H1 (cell line): ENCODE measurements around the gene MMP12. TPM values are rescaled to one million over a fixed set of nuclear protein-coding genes. Genes with fewer than 3 reads are reported as not detected.

Source experiments
- CTCF ChIA-PET: fragments of 300-600 bp; sonication (Branson Sonifier 250); formaldehyde crosslinking; loops from one replicate; lab custom pipeline; 2021; ENCODE audit not compliant: partially characterized antibody; lab: Charles Lee
- POLR2A ChIA-PET: fragments of 300-600 bp; sonication (Branson Sonifier 250); formaldehyde crosslinking; loops from one replicate; lab custom pipeline; 2021; ENCODE audit warnings: inconsistent platforms; ENCODE audit not compliant: partially characterized antibody; lab: Charles Lee
- DNase-seq, 2 experiments: peaks; one replicate each; pipeline versions ENCODE4 v3.0.0 to v3.0.0-alpha.2; 2010 to 2022; ENCODE audit warnings: low spot score in 2 of 2, low read depth in 1 of 2, mixed read lengths in 1 of 2
- FAIRE-seq: peaks from 2 replicates; lab custom pipeline; 2011; peaks lifted over from hg19 to GRCh38; lab: Jason Lieb, UNC
- H2AFZ ChIP-seq: 2 replicates; pipeline ENCODE4 v1.8.1; 2012; ENCODE audit warnings: low read length, inconsistent platforms
- H2AK5ac ChIP-seq: 2 replicates; pipeline ENCODE4 v1.6.1; 2013; ENCODE audit warnings: low read depth, low read length
- H2BK120ac ChIP-seq: replicated peaks from 2 replicates; pipeline ENCODE3; 2013; ENCODE audit warnings: low read depth, low read length, inconsistent platforms
- H2BK12ac ChIP-seq: 2 replicates; pipeline ENCODE4 v1.6.1; 2013; ENCODE audit warnings: low read depth, low read length
- H2BK15ac ChIP-seq: 2 replicates; pipeline ENCODE4 v1.6.1; 2013; ENCODE audit warnings: low read length
- H2BK20ac ChIP-seq: 2 replicates; pipeline ENCODE4 v1.6.1; 2013; ENCODE audit warnings: low read length
- H2BK5ac ChIP-seq: 2 replicates; pipeline ENCODE4 v1.6.1; 2013; ENCODE audit warnings: low read depth, low read length
- H3K14ac ChIP-seq: 2 replicates; pipeline ENCODE4 v1.6.1; 2013; ENCODE audit warnings: inconsistent platforms; ENCODE audit not compliant: insufficient read length
- H3K18ac ChIP-seq: 2 replicates; pipeline ENCODE4 v1.6.1; 2013; ENCODE audit warnings: low read length; ENCODE audit errors: extremely low read depth
- H3K23ac ChIP-seq: 2 replicates; pipeline ENCODE4 v1.6.1; 2013; ENCODE audit warnings: inconsistent platforms; ENCODE audit not compliant: insufficient read length
- H3K23me2 ChIP-seq: 2 replicates; pipeline ENCODE4 v1.6.1; 2013; ENCODE audit warnings: low read depth, low read length
- H3K27ac ChIP-seq: 2 replicates; pipeline ENCODE4 v1.6.1; 2011; ENCODE audit warnings: low read depth, low read length, inconsistent platforms
- H3K27me3 ChIP-seq, 4 experiments: replicated peaks in 1 of 4; 1 replicate in 1 of 4; 2 replicates in 3 of 4; pipeline versions ENCODE4 v1.6.1 to v1.8.1; 2011 to 2013; ENCODE audit warnings: low read length in 3 of 4, mild to moderate bottlenecking in 3 of 4, inconsistent platforms in 2 of 4, mixed read lengths in 2 of 4, moderate library complexity in 1 of 4; ENCODE audit not compliant: control insufficient read depth in 3 of 4, insufficient read depth in 3 of 4; ENCODE audit errors: extremely low read depth in 1 of 4
- H3K36me3 ChIP-seq, 4 experiments: 2 replicates each; pipeline versions ENCODE4 v1.6.1 to v1.8.1; 2011 to 2013; ENCODE audit warnings: mild to moderate bottlenecking in 4 of 4, low read length in 3 of 4, moderate library complexity in 2 of 4, control low read depth in 1 of 4, inconsistent platforms in 1 of 4; ENCODE audit not compliant: insufficient read depth in 4 of 4, control insufficient read depth in 2 of 4
- H3K4ac ChIP-seq: replicated peaks from 2 replicates; pipeline ENCODE3; 2013; ENCODE audit warnings: low read length, low read depth, mixed read lengths, inconsistent platforms; ENCODE audit not compliant: insufficient read length
- H3K4me1 ChIP-seq, 4 experiments: replicated peaks in 1 of 4; 1 replicate in 1 of 4; 2 replicates in 3 of 4; pipeline versions ENCODE4 v1.6.1 to v1.8.1; 2011 to 2013; ENCODE audit warnings: low read length in 3 of 4, inconsistent platforms in 2 of 4, mixed read lengths in 1 of 4; ENCODE audit not compliant: insufficient read depth in 4 of 4, control insufficient read depth in 3 of 4
- H3K4me2 ChIP-seq, 2 experiments: 2 replicates each; pipeline versions ENCODE4 v1.6.1 to v1.8.1; 2011 to 2013; ENCODE audit warnings: low read depth in 2 of 2, low read length in 2 of 2, control low read depth in 1 of 2, inconsistent platforms in 1 of 2, mild to moderate bottlenecking in 1 of 2; ENCODE audit not compliant: insufficient read depth in 1 of 2
- H3K4me3 ChIP-seq, 4 experiments: fragments of 200-600, 300-600 bp in 1 of 4; sonication (generic), shearing (Covaris generic), sonication (Bioruptor Twin) in 1 of 4; 2 replicates each; pipeline versions ENCODE4 v1.5.1 to v1.8.1; 2011 to 2016; ENCODE audit warnings: low read length in 4 of 4, low read depth in 3 of 4, control low read depth in 2 of 4, inconsistent platforms in 2 of 4, mild to moderate bottlenecking in 2 of 4, mixed read lengths in 1 of 4, moderate library complexity in 1 of 4; ENCODE audit not compliant: insufficient read depth in 2 of 4; ENCODE audit errors: extremely low read depth in 1 of 4
- H3K56ac ChIP-seq: replicated peaks from 2 replicates; pipeline ENCODE3; 2013; ENCODE audit warnings: low read depth, mild to moderate bottlenecking, mixed read lengths, low read length, inconsistent platforms; ENCODE audit not compliant: insufficient read length
- H3K79me1 ChIP-seq: 2 replicates; pipeline ENCODE4 v1.6.1; 2013; ENCODE audit warnings: low read depth, low read length, control low read depth
- H3K79me2 ChIP-seq, 2 experiments: 2 replicates each; pipeline versions ENCODE4 v1.6.1 to v1.8.1; 2012 to 2013; ENCODE audit warnings: low read length in 2 of 2, mild to moderate bottlenecking in 2 of 2, inconsistent platforms in 1 of 2; ENCODE audit not compliant: insufficient read depth in 2 of 2, control insufficient read depth in 1 of 2
- H3K9ac ChIP-seq, 4 experiments: replicated peaks in 1 of 4; 1 replicate in 1 of 4; 2 replicates in 3 of 4; pipeline versions ENCODE4 v1.6.1 to v1.8.1; 2011 to 2013; ENCODE audit warnings: low read depth in 3 of 4, low read length in 3 of 4, control low read depth in 2 of 4, mild to moderate bottlenecking in 2 of 4, moderate library complexity in 2 of 4, inconsistent platforms in 1 of 4; ENCODE audit errors: extremely low read depth in 1 of 4
- H3K9me3 ChIP-seq, 2 experiments: 2 replicates each; pipeline versions ENCODE4 v1.6.1 to v1.8.1; 2012 to 2013; ENCODE audit warnings: mild to moderate bottlenecking in 2 of 2, moderate library complexity in 2 of 2, control low read depth in 1 of 2, inconsistent platforms in 1 of 2, low read depth in 1 of 2, low read length in 1 of 2, mixed read lengths in 1 of 2; ENCODE audit not compliant: insufficient read depth in 2 of 2
- H4K20me1 ChIP-seq, 2 experiments: replicated peaks in 1 of 2; 2 replicates each; pipeline versions ENCODE3 to v1.8.1; 2011 to 2013; ENCODE audit warnings: inconsistent platforms in 2 of 2, low read length in 2 of 2, mild to moderate bottlenecking in 1 of 2; ENCODE audit not compliant: insufficient read depth in 2 of 2, control insufficient read depth in 1 of 2
- H4K5ac ChIP-seq: 2 replicates; pipeline ENCODE4 v1.6.1; 2013; ENCODE audit warnings: low read length, low read depth, mixed read lengths, inconsistent platforms; ENCODE audit not compliant: insufficient read length
- H4K8ac ChIP-seq: 2 replicates; pipeline ENCODE4 v1.8.0; 2013; ENCODE audit warnings: mild to moderate bottlenecking, moderate library complexity, low read length, inconsistent platforms; ENCODE audit not compliant: insufficient read depth; ENCODE audit errors: extremely low read depth
- H4K91ac ChIP-seq: replicated peaks from 2 replicates; pipeline ENCODE3; 2013; ENCODE audit warnings: low read length, mixed read lengths, inconsistent platforms; ENCODE audit not compliant: insufficient read length
- CHD1 ChIP-seq: IDR thresholded peaks from 2 replicates; pipeline ENCODE4 v1.6.1; 2012; ENCODE audit warnings: low read depth, low read length, improper control_type of control experiment
- CTCF ChIP-seq, 3 experiments: IDR thresholded peaks; 1 replicate in 2 of 3; 2 replicates in 1 of 3; pipeline versions ENCODE4 v1.5.1 to v1.6.1; 2011; ENCODE audit warnings: low read length in 3 of 3, mild to moderate bottlenecking in 3 of 3, inconsistent platforms in 2 of 3, low read depth in 1 of 3, moderate library complexity in 1 of 3; ENCODE audit not compliant: insufficient read depth in 1 of 3; ENCODE audit errors: control extremely low read depth in 1 of 3
- EP300 ChIP-seq, 2 experiments: IDR thresholded peaks; 1 replicate in 1 of 2; 2 replicates in 1 of 2; pipeline ENCODE4 v1.6.1; 2011 to 2012; ENCODE audit warnings: low read depth in 2 of 2, low read length in 2 of 2, mild to moderate bottlenecking in 2 of 2, borderline replicate concordance in 1 of 2, inconsistent platforms in 1 of 2, moderate library complexity in 1 of 2
- FOSL1 ChIP-seq: IDR thresholded peaks from 2 replicates; pipeline ENCODE4 v1.6.1; 2011; ENCODE audit warnings: mild to moderate bottlenecking, low read depth, low read length, moderate library complexity; ENCODE audit not compliant: insufficient read depth
- KDM5A ChIP-seq: fragments of 200-600 bp; IDR thresholded peaks from 2 replicates; pipeline ENCODE4 v1.7.1; 2012; ENCODE audit warnings: mild to moderate bottlenecking, low read length, inconsistent platforms, mixed read lengths
- NRF1 ChIP-seq: IDR thresholded peaks from 2 replicates; pipeline ENCODE4 v1.6.1; 2011; ENCODE audit warnings: mild to moderate bottlenecking, low read depth, low read length, improper control_type of control experiment
- RXRA ChIP-seq: IDR thresholded peaks from 2 replicates; pipeline ENCODE4 v1.6.1; 2011; ENCODE audit warnings: low read depth, mild to moderate bottlenecking, low read length, moderate library complexity; ENCODE audit not compliant: insufficient read depth
- SIN3A ChIP-seq, 2 experiments: IDR thresholded peaks in 1 of 2; conservative IDR thresholded peaks in 1 of 2; 2 replicates each; pipeline ENCODE4 v1.6.1; 2011 to 2012; ENCODE audit warnings: low read length in 2 of 2, improper control_type of control experiment in 1 of 2, low read depth in 1 of 2, mild to moderate bottlenecking in 1 of 2
- SUZ12 ChIP-seq: fragments of 200-600 bp; sonication (generic); IDR thresholded peaks from 2 replicates; pipeline ENCODE4 v1.6.1; 2012; ENCODE audit warnings: mild to moderate bottlenecking, inconsistent platforms, low read length, moderate library complexity, mixed read lengths
- ZNF274 ChIP-seq: IDR thresholded peaks from 2 replicates; pipeline ENCODE4 v1.7.0; 2012; ENCODE audit warnings: low read length, borderline replicate concordance; ENCODE audit errors: extremely low read depth
- WGBS, 2 experiments: shearing (Covaris generic) in 1 of 2; methylation state at CpG; one replicate each; pipeline versions ENCODE4 v1.1.6 to v1.1.7; 2013 to 2015; ENCODE audit warnings: low lambda C conversion rate in 2 of 2, mixed read lengths in 2 of 2, inconsistent platforms in 1 of 2, low coverage in 1 of 2, missing lambda C conversion rate in 1 of 2; ENCODE audit not compliant: insufficient replicate concordance in 2 of 2, insufficient coverage in 1 of 2, insufficient read length in 1 of 2; ENCODE audit errors: extremely low coverage in 1 of 2, missing lambda C conversion rate in 1 of 2; 5-methylcytosine and 5-hydroxymethylcytosine counted together
- polyA plus RNA-seq, 7 experiments: library from polyadenylated mRNA; depleted of rRNA in 3 of 7; stranded (reverse) in 5 of 7; unstranded in 2 of 7; fragments of >200 nt in 5 of 7; fragments of 200-250 nt in 2 of 7; gene quantifications; 1 replicate in 5 of 7; 2 replicates in 1 of 7; 4 replicates in 1 of 7; pipeline versions ENCODE4 v1.2.1 to v1.2.3, GENCODE V29; 2011 to 2013; ENCODE audit warnings: missing spikeins in 2 of 7, mixed read lengths in 2 of 7
- total RNA-seq: library from RNA; stranded (reverse); fragmentation: NEBNext Ultra II Directional; extraction: Animal tissue kit (Norgen Biotek cat#: 25700); gene quantifications from 2 replicates; pipeline ENCODE4 v1.2.1, GENCODE V29; 2021

Gene MMP12
- total and polyA plus RNA-seq, 2 of the 8 experiments (the other 6 are each of a cell fraction or from before 2014, with no cell fraction given): not detected

DNA sequence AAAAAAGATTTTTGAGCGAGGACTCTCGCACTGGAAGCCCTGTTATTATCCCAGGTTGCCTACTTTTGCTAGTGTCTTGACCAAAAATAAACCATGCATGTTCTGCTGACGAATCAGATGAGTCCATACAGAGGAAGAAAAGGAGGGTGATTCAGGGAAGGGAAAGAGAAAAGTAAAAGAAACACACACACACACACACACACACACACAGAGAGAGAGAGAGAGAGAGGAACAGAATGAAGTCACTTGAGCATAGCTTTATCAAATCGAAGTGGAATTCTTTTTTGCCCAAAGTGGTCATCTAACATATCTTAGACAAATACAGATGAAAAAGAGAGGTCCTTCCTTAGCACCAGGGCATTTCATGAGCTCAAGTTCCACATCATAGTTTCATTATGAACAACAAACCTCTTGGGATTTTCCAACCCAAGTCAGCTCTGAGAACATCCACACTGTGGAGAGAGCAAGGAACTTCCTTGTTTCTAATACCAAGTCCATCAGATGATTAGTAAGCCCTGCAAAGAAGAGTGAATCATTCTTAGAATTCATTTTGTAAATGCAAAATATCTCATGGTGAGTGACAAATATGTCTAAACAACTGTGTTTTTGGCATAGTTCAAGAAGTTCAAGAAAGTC lies 7.7 kb upstream of the MMP12 start:
- no peak for DNase-seq
- Histone ChIP-seq H3K79me2 (no peaks in the 10 kb centered on the region), H3K79me1 (no peaks in the 10 kb centered on the region), H3K4me1 (no peaks in the 10 kb centered on the region), H2BK5ac (no peak overlapping the region), H2BK12ac (no peak overlapping the region), H3K4me2 (no peak overlapping the region), H2AK5ac (no peak overlapping the region), H2AFZ (no peak overlapping the region), H3K36me3 (no peaks in the 10 kb centered on the region), H3K27ac (no peak overlapping the region), H2BK15ac (no peak overlapping the region), H3K27me3 (no peaks in the 10 kb centered on the region), H3K23ac (no peak overlapping the region), H3K14ac (no peak overlapping the region), H4K5ac (no peak overlapping the region), H2BK120ac (no peak overlapping the region), H3K9ac (no peak overlapping the region), H4K8ac (no peak overlapping the region), H3K23me2 (no peaks in the 10 kb centered on the region), H4K20me1 (no peaks in the 10 kb centered on the region), H3K4ac (no peak overlapping the region), H3K9me3 (no peaks in the 10 kb centered on the region), H3K56ac (no peak overlapping the region), H3K18ac (no peak overlapping the region), H2BK20ac (no peak overlapping the region), H3K4me3 (no peak overlapping the region), H4K91ac (no peak overlapping the region)
- 92% methylated on average over 4 of the region's 4 CpGs; no CpG with 5 or more reads in 1 of the 2 experiments for WGBS, 2 experiments
- CTCF ChIA-PET: interaction anchor here (1.1 to 1.3 kb wide), 3 partner anchors 59 to 87 kb away, joined by 3 to 5 read pairs (median 3); no protein-coding TSS in a partner anchor
- FAIRE-seq: no peak
- POLR2A ChIA-PET: no interaction called here
- TF ChIP-seq KDM5A (no peak), ZNF274 (no peak), CTCF (IDR thresholded peaks at IDR 0.05; ENCODE audit: control extremely low read depth in 1 of 3, insufficient read depth in 1 of 3, low read depth in 1 of 3, low read length in 3 of 3) (no peak), SIN3A (conservative IDR thresholded peaks at IDR 0.05 in 1 of 2, IDR thresholded peaks at IDR 0.05 in 1 of 2; ENCODE audit: low read depth in 1 of 2, low read length in 2 of 2) (no peak), NRF1 (no peak), FOSL1 (no peak), RXRA (no peak), CHD1 (no peak), EP300 (IDR thresholded peaks at IDR 0.05; ENCODE audit: borderline replicate concordance in 1 of 2, low read depth in 2 of 2, low read length in 2 of 2) (no peak), SUZ12 (no peak)
